HepG2 (cell line): ENCODE results near the gene SCAMP3. TPM values are rescaled to one million over a fixed set of nuclear protein-coding genes. Genes with fewer than 3 reads are reported as not detected.

Experiments
- ATAD3A ChIP-seq: sonication (generic); formaldehyde crosslinking; IDR thresholded peaks from 2 replicates; pipeline ENCODE4 v1.4.0; 2020; ENCODE audit warnings: missing genetic modification reagents
- CBX1 ChIP-seq: IDR thresholded peaks from one replicate; pipeline ENCODE4 v1.6.1; 2016; ENCODE audit warnings: antibody characterized with exemption, low read depth
- GABPA ChIP-seq, 2 experiments: IDR thresholded peaks; 2 replicates each; pipeline ENCODE4 v1.6.1; 2011 to 2016; ENCODE audit warnings: low read depth in 2 of 2, low read length in 1 of 2, missing biosample characterization in 1 of 2, missing genetic modification characterization in 1 of 2
- GPN1 ChIP-seq: sonication (generic); formaldehyde crosslinking; IDR thresholded peaks from 2 replicates; pipeline ENCODE4 v1.5.1; 2020; ENCODE audit warnings: missing genetic modification reagents, borderline replicate concordance
- ISL2 ChIP-seq: sonication (generic); formaldehyde crosslinking; IDR thresholded peaks from 2 replicates; pipeline ENCODE4 v1.5.0; 2020; ENCODE audit warnings: missing genetic modification reagents
- KLF9 ChIP-seq: IDR thresholded peaks from 2 replicates; pipeline ENCODE4 v1.6.1; 2016; ENCODE audit warnings: low read depth
- MBD4 ChIP-seq: IDR thresholded peaks from 2 replicates; pipeline ENCODE4 v1.6.1; 2012; ENCODE audit warnings: low read length, inconsistent platforms, borderline replicate concordance
- MXD4 ChIP-seq: IDR thresholded peaks from 2 replicates; pipeline ENCODE4 v1.6.1; 2016; ENCODE audit warnings: mild to moderate bottlenecking, missing biosample characterization, missing genetic modification reagents
- NCOA2 ChIP-seq: sonication (generic); formaldehyde crosslinking; IDR thresholded peaks from 2 replicates; pipeline ENCODE4 v1.8.0; 2022; ENCODE audit warnings: inconsistent platforms
- PAXIP1 ChIP-seq: sonication (generic); formaldehyde crosslinking; conservative IDR thresholded peaks from 2 replicates; pipeline ENCODE4 v1.4.0; 2020; ENCODE audit warnings: mild to moderate bottlenecking, missing genetic modification reagents, moderate library complexity
- SIX4 ChIP-seq: sonication (generic); formaldehyde crosslinking; IDR thresholded peaks from 2 replicates; pipeline ENCODE4 v1.4.0; 2020; ENCODE audit warnings: missing genetic modification reagents
- TAF15 ChIP-seq: fragments of 200-400 bp; formaldehyde crosslinking; IDR thresholded peaks from one replicate; pipeline ENCODE4 v1.6.1; 2018; ENCODE audit warnings: mild to moderate bottlenecking, low read depth, low read length; ENCODE audit not compliant: poor library complexity, severe bottlenecking
- TCF12 ChIP-seq, 2 experiments: fragments of 450-650 bp in 1 of 2; sonication (generic) in 1 of 2; formaldehyde crosslinking in 1 of 2; IDR thresholded peaks; 2 replicates each; pipeline versions ENCODE4 v1.6.1 to v1.8.0; 2017 to 2022; ENCODE audit warnings: antibody characterized with exemption in 1 of 2, mild to moderate bottlenecking in 1 of 2, missing genetic modification reagents in 1 of 2, moderate library complexity in 1 of 2
- TOPORS ChIP-seq: sonication (generic); formaldehyde crosslinking; IDR thresholded peaks from 2 replicates; pipeline ENCODE4 v1.8.0; 2023; ENCODE audit warnings: mild to moderate bottlenecking, missing genetic modification reagents
- ZFP36L2 ChIP-seq: sonication (generic); formaldehyde crosslinking; IDR thresholded peaks from 2 replicates; pipeline ENCODE4 v1.4.0; 2020; ENCODE audit warnings: missing genetic modification reagents
- ZNF124 ChIP-seq: sonication (generic); formaldehyde crosslinking; IDR thresholded peaks from 2 replicates; pipeline ENCODE4 v1.4.0; 2020; ENCODE audit warnings: missing genetic modification reagents
- ZNF362 ChIP-seq: sonication (generic); formaldehyde crosslinking; IDR thresholded peaks from 2 replicates; pipeline ENCODE4 v1.4.0; 2020; ENCODE audit warnings: missing genetic modification reagents, mild to moderate bottlenecking, borderline replicate concordance
- ZNF530 ChIP-seq: sonication (generic); formaldehyde crosslinking; IDR thresholded peaks from 2 replicates; pipeline ENCODE4 v1.5.0; 2020; ENCODE audit warnings: low read depth, mild to moderate bottlenecking, missing genetic modification reagents
- ZNF564 ChIP-seq: sonication (generic); formaldehyde crosslinking; IDR thresholded peaks from 2 replicates; pipeline ENCODE4 v1.8.1; 2023; ENCODE audit warnings: mild to moderate bottlenecking, missing genetic modification reagents
- ZNF766 ChIP-seq: sonication (generic); formaldehyde crosslinking; IDR thresholded peaks from 2 replicates; pipeline ENCODE4 v1.5.0; 2020; ENCODE audit warnings: missing genetic modification reagents, borderline replicate concordance
- ZSCAN12 ChIP-seq: sonication (generic); formaldehyde crosslinking; IDR thresholded peaks from 2 replicates; pipeline ENCODE4 v1.9.0; 2021; ENCODE audit warnings: mild to moderate bottlenecking, missing genetic modification reagents
- polyA plus RNA-seq, 8 experiments: library from polyadenylated mRNA; depleted of rRNA in 3 of 8; stranded (reverse) in 7 of 8; unstranded in 1 of 8; fragments of >200 nt; fragmentation: Illumina TruSeq in 4 of 8; extraction: Trizol in 4 of 8; gene quantifications; 2 replicates each; pipeline versions ENCODE4 v1.2.1 to v1.2.3, GENCODE V29; 2011 to 2016; ENCODE audit warnings: low read depth in 4 of 8, missing spikeins in 1 of 8, mixed read lengths in 1 of 8; ENCODE audit not compliant: insufficient read depth in 1 of 8
- total RNA-seq, 5 experiments: library from RNA; depleted of rRNA; stranded (reverse); fragments of >200 nt; fragmentation: Illumina TruSeq; extraction: Trizol; gene quantifications; 2 replicates each; pipeline ENCODE4 v1.2.3, GENCODE V29; 2016; ENCODE audit warnings: low read depth in 1 of 5
- TF ChIP-seq, protein P1 (sequence below): sonication (generic); formaldehyde crosslinking; IDR thresholded peaks from 2 replicates; pipeline ENCODE4 v1.5.0; 2020; ENCODE audit warnings: mild to moderate bottlenecking, missing genetic modification reagents
- TF ChIP-seq, protein P2 (sequence below): sonication (generic); formaldehyde crosslinking; IDR thresholded peaks from 2 replicates; pipeline ENCODE4 v1.4.0; 2020; ENCODE audit warnings: missing genetic modification reagents, borderline replicate concordance

Gene SCAMP3
- total and polyA plus RNA-seq, 2 of the 13 experiments (the other 11 are each of a cell fraction or from before 2014, with no cell fraction given): 46.8 to 83.3 TPM

DNA sequence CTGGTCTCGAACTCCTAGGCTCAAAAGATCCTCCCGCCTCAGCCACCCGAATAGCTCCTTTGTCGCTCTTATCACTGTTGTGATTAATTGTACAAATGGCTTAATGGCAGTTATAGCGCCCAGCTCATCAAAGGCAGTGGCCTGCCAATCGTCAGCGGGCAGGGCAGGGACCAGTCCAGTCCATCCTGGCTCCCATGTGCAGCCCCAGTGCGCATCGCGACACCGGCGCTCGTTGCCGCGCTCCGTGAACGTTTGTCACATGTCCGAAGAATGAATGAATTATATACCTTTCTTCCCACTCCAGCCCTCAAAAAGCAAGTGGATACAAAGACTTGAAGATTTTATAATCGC, 35.3 kb downstream of the SCAMP3 start (continued):
- TF ChIP-seq CBX1 (peak; percentile 57), ZNF530 (CRISPR knock-in tag) (no peak), TOPORS (CRISPR knock-in tag) (no peak), MXD4 (CRISPR knock-in tag) (0 out of 2 replicates have a peak, but pooled peaks have one; percentile 1), ZFP36L2 (CRISPR knock-in tag) (no peak), ATAD3A (CRISPR knock-in tag) (no peak), TAF15 (no peak), SIX4 (CRISPR knock-in tag) (no peak), NCOA2 (CRISPR knock-in tag) (no peak), GABPA (IDR thresholded peaks at IDR 0.05; ENCODE audit: low read depth, low read length) (no peak), GABPA (CRISPR knock-in tag; IDR thresholded peaks at IDR 0.05; ENCODE audit: low read depth) (no peak), GPN1 (CRISPR knock-in tag) (no peak), TCF12 (IDR thresholded peaks at IDR 0.05) (no peak), TCF12 (CRISPR knock-in tag; IDR thresholded peaks at IDR 0.05) (no peak), ISL2 (CRISPR knock-in tag) (no peak), ZNF564 (CRISPR knock-in tag) (no peak), ZNF362 (CRISPR knock-in tag) (no peak), PAXIP1 (CRISPR knock-in tag) (peak; percentile 8; the same call in 1 of the 2 replicates), MBD4 (no peak), ZNF124 (no peak), ZSCAN12 (CRISPR knock-in tag) (no peak), KLF9 (CRISPR knock-in tag) (no peak), ZNF766 (CRISPR knock-in tag) (no peak)
- TF ChIP-seq, protein P1, sequence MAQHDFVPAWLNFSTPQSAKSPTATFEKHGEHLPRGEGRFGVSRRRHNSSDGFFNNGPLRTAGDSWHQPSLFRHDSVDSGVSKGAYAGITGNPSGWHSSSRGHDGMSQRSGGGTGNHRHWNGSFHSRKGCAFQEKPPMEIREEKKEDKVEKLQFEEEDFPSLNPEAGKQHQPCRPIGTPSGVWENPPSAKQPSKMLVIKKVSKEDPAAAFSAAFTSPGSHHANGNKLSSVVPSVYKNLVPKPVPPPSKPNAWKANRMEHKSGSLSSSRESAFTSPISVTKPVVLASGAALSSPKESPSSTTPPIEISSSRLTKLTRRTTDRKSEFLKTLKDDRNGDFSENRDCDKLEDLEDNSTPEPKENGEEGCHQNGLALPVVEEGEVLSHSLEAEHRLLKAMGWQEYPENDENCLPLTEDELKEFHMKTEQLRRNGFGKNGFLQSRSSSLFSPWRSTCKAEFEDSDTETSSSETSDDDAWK (CRISPR knock-in tag): no peak
- TF ChIP-seq, protein P2, sequence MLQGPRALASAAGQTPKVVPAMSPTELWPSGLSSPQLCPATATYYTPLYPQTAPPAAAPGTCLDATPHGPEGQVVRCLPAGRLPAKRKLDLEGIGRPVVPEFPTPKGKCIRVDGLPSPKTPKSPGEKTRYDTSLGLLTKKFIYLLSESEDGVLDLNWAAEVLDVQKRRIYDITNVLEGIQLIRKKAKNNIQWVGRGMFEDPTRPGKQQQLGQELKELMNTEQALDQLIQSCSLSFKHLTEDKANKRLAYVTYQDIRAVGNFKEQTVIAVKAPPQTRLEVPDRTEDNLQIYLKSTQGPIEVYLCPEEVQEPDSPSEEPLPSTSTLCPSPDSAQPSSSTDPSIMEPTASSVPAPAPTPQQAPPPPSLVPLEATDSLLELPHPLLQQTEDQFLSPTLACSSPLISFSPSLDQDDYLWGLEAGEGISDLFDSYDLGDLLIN (CRISPR knock-in tag): no peak
